Stimulated activated naive CD4-positive, alpha-beta T cell treated with Interleukin-2 at 50 U/mL for 16 hours (primary cell): ENCODE data around the gene NGEF.
A peak's percentile ranks its signal among the peaks of the same experiment; 100 is the strongest.
"Not testable (repeated sequence)": the region's sequence is repeated elsewhere in the genome, so short reads cannot be mapped to it uniquely, and the experiment has no call there.

ENCODE experiments used
- DNase-seq: peaks from one replicate; lab custom pipeline; 2025; lab: John Stamatoyannopoulos, UW

The NGEF gene, protein sequence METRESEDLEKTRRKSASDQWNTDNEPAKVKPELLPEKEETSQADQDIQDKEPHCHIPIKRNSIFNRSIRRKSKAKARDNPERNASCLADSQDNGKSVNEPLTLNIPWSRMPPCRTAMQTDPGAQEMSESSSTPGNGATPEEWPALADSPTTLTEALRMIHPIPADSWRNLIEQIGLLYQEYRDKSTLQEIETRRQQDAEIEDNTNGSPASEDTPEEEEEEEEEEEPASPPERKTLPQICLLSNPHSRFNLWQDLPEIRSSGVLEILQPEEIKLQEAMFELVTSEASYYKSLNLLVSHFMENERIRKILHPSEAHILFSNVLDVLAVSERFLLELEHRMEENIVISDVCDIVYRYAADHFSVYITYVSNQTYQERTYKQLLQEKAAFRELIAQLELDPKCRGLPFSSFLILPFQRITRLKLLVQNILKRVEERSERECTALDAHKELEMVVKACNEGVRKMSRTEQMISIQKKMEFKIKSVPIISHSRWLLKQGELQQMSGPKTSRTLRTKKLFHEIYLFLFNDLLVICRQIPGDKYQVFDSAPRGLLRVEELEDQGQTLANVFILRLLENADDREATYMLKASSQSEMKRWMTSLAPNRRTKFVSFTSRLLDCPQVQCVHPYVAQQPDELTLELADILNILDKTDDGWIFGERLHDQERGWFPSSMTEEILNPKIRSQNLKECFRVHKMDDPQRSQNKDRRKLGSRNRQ

GRCh38 chr2:233013027-233013461 lies at the start of gene NGEF:
Gene NGEF (minus strand): TSS chr2:233013256. CDS start chr2:232974890, 38,366 bp downstream.
- DNase-seq: no peak

- DNase-seq: no peak
Measured at GRCh38 chr2:233062451-233062850, 49.4 kb upstream of the NGEF start.

DNA sequence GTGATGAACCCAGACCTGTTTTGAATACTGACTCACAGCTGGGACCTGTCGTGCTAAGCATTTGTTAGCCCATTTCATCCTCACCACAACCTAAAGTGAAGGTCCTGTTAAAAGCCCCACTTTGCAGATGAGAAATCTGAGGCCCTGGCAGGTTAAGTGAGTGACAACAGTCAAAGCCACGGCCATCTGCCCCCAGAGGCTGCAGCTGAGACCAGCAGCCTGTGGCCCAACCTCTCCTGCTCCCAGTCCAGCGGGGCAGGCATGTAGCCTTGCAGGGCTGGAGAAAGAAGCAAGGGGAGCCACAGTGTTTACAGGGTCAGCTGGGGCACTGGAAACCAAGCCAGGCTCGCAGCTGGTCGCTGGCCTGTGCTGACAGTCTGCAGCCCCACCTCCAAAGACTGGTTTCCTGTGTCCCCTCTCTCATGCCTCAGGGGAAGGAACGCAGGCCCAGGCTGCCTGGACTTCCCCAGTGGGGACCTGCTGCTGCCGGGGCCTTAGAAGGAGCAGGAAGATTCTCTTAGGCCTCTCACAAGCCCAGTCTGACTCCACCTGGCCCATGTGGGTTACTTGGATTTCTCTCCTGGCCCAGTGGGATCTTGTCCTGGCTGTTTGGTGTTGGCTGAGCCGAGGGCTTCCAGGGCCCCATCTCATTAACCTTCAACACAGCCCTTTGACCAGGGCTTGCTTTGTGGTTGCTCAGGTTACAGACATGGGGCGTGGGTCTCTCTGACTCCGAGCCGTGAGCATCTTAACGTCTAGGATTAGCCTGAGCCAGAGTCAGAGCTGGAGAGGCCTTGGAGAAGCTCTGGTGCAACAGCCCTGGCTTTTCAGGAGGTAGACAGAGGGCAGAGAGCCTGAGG lies 48.8 kb upstream of the NGEF start:
- DNase-seq: peak; percentile 43

GRCh38 chr2:233060980-233061590 lies 48.0 kb upstream of the NGEF start:
- peak; percentile 57 for DNase-seq

- DNase-seq: no peak
Measured at GRCh38 chr2:233060501-233060979, 47.5 kb upstream of the NGEF start.

GRCh38 chr2:233059797-233060500 lies 46.9 kb upstream of the NGEF start, which contains the start of gene INPP5D:
Gene INPP5D (plus strand): TSS chr2:233060342. CDS start chr2:233060479, 137 bp downstream.
- peak; percentile 69 for DNase-seq

GRCh38 chr2:233059547-233059796 lies 46.4 kb upstream of the NGEF start:
- DNase-seq: no peak

GRCh38 chr2:233058717-233059546 lies 45.9 kb upstream of the NGEF start:
- DNase-seq: no peak

DNA sequence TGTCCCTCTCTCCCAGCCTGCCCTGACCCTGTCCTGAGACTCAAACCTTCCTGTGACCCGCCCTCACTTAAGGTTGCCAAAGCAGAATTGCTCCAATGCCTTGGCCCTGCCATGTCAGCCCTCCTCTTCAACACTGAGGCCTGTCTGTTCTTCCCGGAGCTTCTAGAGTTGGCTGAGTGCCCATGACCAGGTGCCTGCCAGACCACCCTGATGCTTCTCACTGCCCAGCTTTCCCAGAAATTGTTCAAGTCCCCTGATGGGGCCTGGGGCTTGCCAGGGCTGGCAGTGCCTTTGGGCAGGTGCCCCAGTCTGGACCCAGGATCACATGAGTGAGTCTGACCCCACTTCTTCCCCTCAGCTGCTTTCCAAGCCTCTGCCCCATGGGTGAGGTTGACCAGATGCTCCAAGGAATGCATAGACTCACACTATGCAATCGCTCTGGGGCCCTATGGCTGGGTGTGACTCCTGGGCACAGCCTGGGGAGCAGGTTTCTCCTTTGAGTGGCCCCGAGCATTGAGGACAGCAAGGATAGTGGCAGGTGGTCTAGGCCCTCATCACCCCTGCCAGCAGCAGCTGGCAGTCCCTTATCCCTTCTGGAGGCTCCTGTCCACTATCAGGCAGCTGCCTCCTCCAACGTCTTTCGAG lies 44.0 kb upstream of the NGEF start:
- no peak for DNase-seq

DNA sequence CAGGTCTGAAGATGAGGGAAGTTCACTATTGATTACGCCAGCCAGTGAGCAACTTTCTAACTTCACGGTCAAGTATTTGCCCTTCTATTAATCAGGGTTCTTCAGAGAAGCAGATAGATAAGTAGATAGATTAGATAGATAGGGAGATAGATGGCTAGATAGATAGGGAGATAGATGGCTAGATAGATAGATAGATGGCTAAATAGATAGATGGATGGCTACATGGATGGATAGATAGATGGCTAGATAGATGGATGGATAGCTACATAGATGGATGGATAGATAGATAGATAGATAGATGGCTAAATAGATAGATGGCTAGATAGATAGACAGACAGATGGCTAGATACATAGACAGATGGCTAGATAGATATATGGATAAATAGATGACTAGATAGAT lies 42.3 kb upstream of the NGEF start:
- DNase-seq: no peak

DNA sequence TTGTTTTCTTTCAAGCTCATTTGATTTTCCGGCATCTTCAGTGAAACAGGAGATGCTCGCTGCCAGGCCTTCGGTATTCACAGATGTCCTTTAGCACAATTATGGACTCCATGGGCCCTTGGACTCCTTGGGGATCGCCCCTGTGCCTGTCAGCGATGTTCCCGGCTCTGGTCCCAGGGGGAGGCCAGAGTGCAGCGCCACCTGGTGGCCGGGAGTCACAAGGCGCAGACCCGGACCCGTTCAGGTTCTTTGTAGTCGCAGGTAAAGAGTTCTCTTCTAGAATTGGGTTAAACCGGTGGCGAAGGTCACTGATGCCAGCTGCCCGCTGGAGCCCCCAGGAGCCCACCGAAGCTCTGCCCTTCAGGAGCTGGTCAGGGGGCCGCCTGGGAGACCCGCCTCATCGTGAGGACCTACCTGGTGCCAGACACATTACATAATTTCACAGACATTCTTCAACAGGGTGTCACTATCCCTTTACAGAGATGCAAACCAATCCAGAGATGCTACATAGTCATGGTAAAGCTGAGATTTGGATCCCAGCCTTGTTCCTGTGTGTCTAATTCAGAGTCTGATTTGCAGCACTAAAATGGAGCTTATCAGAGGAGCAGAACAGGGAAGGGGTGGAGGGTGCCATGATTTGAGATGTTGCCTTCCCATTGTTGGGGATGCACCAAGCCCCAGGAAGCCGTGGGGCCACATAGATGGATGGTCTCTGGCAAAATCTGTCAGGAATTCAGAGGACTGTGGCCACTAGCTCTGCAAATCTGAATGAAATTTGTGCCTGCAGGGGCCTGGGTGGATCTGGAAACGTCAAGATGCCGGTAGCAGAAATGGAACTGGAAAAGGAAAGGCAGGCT lies 41.1 kb upstream of the NGEF start:
- peak; percentile 62 for DNase-seq

DNA sequence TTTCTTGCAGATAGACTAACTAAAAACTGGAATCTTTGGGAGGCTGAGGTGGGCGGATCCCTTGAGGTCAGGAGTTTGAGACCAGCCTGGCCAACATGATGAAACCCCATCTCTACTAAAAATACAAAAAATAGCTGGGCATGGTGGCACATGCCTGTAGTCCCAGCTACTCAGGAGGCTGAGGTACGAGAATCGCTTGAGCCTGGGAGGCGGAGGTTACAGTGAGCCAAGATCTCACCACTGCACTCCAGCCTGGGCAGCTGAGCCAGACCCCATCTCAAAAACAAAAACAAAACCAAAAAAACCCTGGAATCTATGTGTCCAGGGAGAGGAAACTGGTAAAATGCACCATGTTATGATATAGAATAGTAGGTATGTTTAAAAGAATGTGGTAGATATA lies 39.5 kb upstream of the NGEF start:
- DNase-seq: not testable (repeated sequence)

- no peak for DNase-seq
Measured at GRCh38 chr2:233051241-233052149, 38.4 kb upstream of the NGEF start.

GRCh38 chr2:233049194-233049761 lies 36.2 kb upstream of the NGEF start:
- DNase-seq: no peak

GRCh38 chr2:233048569-233049193 lies 35.6 kb upstream of the NGEF start:
- no peak for DNase-seq

DNA sequence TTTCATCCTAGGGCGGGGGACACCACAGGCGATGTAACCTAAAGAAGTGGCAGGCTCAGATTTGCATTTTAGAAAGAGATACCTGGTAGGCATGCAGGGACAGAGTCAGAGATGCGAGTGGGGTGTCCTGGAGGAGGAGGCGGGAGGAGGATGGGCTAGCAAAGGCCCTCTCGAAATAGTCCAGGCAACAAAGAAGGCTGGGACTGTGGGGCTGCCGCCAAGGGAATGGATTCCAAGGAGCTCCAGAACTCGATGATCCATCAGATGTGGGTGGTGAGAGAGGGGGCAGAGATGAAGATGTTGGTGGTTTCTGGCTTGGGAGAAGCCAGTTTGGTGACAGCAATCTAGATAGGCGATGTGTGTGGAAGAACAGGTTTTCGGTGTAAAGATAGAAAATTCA lies 34.6 kb upstream of the NGEF start:
- no peak for DNase-seq

GRCh38 chr2:233047206-233047605 lies 34.1 kb upstream of the NGEF start:
- DNase-seq: no peak
